Kidney tubule cell (primary cell): ENCODE results near the gene TRIAP1.

ENCODE experiments used
- DNase-seq: peaks from one replicate; pipeline ENCODE4 v3.0.0-alpha.2; 2018; ENCODE audit warnings: low spot score

TRIAP1 gene

DNA sequence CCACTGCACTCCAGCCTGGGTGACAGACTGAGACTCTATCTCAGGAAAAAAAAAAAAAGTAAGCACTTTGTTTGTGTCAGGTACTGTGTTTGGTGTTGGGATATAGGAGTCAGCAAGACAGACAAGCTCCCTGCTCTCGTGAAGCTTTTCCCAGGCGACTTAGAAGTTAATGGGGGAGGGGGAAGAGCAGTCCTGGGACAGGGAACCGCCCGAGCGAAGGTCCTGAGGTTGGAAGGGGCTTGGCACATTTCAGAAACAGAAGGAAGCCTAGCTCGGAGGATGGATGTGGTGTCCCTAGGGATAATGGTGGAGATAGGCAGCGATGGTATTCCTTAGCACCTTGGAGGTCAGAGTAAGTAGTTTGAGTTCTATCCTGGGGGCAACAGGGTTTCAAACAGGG lies 16.8 kb downstream of the TRIAP1 start:
- no peak for DNase-seq

DNA sequence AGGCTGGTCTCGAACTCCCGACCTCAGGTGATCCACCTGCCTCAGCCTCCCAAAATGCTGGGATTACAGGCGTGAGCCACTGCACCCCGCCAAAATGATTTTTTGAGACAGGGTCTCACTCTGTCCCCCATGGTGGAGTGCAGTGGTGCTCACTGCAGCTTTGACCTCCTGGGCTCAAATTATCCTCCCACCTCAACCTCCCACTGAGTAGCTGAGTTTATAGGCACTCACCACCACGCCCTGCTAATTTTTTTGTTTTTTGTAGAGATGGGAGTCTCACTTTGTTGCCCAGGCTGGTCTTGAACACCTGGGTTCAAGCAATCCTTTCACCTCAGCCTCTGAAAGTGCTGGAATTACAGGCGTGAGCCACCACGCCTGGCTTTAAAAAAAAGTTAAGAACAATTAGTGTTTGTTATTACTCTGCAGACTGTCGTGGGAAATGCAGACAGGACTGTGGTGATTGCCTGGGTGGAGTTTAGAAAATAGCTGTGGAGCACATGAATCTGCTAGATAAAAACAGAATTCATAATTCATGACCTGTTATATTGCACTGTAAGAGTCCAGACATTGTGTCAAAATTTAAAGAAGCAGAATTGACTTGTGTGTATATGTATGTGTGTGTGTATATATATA lies 17.5 kb downstream of the TRIAP1 start:
- no peak for DNase-seq

DNA sequence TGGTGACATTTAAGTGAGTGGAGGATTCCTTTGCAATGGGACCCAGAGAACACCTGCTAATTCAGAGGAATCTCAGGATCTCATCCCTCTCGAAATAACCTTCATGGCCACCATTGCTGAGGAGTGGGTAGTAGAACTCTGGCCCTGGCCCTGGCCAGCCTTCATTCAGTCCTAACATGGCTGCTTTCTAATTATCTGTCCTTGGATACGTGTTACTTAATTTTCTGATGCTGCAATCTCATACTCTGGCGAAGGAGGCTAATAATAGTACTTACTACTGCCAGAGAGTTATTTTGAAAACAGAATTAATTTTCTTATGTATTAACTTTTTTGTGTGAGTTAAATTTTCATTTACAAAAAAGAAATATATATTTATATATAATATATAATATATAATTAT lies 20.4 kb downstream of the TRIAP1 start:
- DNase-seq, result no peak

DNA sequence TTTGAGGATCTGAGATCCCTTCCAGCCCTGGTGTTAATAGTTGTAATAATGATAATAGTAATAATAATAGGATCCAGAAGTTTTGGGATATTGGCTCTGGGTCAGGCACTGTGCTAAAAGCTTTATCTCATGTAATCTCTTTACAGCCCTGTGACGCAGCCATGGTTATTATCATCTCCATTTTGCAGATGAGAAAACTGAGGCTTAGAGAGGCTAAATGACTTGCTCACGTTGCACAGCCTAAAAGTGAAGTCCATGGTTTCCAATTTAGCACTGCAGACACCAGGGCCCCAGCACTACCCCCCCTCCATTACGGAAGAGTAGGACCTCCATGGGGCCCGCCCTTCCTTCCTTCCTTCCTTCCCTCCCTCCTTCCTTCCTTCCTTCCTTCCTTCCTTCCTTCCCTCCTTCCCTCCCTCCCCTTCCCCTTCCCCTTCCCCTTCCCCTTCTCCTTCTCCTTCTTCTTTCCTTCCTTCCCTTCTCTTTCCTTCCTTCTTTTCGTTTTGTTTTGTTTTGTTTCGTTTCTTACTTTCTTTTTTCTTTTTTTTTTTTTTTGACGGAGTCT lies 23.2 kb downstream of the TRIAP1 start:
- DNase-seq, result no peak

DNA sequence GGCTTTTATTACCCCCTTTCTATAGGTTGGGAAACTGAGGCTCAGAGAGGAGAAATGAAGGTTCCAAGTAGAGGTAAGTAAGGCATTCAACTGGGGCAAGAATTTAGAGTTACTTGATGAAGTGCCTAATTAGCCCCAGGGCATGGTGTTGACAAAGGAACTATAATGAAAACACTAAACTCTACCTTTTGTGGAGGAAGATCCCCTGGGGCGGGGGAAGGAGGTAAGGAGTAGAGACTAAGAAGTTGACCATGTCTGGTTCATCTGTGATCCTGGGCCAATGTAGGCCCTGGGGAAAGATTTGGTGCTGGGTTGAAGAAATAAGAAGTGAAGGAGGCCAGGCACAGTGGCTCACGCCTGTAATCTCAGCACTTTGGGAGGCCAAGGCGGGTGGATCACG lies 24.5 kb downstream of the TRIAP1 start:
- DNase-seq, result no peak

DNA sequence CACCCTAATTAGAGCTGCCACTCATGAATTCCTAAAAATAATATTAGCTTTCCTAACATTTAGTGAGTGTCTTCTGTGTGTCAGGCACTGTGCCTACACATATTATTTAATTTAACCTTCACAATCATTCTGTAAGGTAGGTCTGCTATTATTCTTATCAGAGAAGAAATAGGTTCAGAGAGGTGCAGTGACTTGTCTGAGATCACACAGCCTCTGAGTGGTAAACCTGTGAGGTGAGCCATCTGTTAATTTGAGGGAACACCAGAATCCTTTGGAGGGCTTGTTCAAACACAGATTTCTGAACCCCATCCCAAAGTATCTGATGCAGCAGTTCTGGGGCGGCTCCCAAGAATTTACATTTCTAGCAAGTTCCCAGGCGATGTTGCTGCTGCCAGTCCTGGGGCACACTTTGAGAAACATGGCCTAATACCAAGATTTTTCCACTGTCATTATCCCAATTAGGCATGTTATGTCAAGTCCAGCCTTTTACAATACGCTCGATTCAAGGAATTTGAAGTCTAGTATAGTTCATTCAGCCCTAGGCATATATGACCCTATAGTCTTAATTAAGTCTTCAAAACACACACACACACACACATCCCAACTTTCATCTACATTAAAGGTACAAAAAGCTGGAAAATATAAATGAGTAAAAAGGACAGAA lies 28.1 kb downstream of the TRIAP1 start:
- no peak for DNase-seq

DNA sequence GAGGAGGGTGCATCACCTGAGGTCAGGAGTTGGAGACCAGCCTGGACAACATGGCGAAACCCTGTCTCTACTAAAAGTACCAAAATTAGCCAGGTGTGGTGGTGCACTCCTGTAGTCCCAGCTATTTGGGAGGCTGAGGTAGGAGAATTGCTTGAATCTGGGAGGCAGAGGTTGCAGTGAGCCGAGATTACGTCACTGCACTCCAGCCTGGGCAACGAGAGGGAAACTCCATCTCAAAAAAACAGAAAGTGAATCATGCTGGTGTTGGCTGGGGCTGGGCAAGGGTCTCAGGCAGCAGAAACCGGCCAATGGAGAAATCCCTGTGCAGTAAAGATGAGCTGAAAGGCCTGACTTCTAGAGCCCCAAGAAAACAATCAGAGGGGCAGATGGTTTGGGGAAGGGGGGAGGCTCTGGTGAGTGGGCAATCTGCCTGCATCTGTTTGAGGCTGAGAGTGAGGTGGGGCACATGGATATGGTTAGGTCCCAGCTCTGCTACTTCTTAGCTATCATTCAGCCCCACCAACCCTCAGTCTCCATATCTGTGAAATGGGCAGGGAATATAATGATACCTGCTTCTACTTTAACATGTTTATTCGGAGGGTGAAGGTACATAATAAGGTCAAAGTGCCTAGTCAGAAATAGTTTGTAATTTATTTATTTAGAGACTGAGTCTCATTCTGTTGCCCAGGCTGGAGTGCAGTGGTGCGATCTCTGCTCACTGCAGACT lies 29.5 kb downstream of the TRIAP1 start:
- DNase-seq, result no peak

DNA sequence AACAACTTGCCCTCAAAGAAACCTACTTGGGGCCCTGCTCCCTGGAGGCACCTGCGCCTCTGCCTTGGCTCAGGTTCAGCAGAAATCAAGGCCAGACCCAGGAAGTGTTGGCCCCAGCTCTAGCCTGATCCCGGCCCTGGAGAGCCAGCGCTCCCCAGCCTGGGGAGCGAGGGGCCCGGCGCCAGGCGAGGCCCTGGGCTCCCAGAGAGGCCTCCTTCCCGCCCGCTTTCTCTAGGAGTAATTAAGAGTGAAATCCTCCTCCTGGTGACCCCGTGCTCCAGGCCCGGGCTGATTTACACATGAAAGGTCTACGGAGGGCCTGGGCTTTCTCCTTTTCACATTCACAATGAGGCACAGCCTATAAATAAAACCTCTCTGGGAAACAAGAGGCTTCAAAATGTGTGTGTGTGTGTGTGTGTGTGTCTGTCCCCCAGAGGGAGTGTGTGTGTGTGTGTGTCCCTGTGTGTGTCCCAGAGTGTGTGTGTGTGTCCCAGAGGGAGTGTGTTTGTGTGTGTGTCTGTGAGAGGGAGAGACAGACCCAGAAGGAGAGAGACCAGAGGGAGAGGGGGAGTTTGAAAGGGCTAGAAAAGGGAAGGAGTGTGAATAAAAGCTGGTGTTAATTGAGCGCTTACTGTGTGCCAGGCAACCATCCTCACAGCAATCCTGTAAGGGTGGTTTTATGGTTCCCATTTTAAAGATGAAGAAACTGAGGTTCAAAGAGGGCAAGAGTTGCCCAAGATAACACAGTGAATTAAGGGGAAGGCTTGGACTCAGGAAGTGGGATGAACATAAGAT lies 32.1 kb downstream of the TRIAP1 start:
- no peak for DNase-seq

DNA sequence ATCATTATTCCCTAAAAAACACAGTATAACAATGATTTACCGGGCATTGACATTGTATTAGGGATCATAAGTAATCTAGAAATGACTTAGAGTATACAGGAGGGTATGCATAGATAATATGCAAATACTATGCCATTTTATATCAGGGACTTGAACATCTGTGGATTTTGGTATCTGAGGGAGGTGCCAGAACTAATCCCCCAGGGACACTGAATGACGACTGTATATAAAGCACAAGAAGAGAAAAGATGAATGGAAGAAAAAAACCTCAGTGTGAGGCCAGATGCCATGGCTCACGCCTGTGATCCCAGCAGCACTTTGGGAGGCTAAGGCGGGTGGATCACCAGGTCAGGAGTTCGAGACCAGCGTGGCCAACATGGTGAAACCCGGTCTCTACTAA lies 33.8 kb downstream of the TRIAP1 start:
- no peak for DNase-seq

DNA sequence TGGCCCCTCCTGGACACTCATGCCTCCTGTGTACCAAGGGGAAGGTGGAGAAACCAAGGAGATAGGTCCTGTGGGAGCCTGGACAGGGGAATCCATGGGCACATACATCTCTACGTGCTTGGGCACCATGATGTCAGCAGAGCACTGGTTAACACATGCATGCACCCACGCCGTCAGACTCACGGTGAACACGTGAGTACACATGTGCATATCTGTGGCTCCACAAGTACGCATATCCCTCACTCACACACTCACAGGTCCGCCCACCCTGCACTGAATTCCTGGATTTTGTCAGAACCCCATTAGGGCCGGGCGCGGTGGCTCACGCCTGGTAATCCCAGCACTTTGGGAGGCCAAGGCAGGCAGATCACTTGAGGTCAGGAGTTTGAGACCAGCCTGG lies 37.4 kb downstream of the TRIAP1 start:
- DNase-seq, result no peak

DNA sequence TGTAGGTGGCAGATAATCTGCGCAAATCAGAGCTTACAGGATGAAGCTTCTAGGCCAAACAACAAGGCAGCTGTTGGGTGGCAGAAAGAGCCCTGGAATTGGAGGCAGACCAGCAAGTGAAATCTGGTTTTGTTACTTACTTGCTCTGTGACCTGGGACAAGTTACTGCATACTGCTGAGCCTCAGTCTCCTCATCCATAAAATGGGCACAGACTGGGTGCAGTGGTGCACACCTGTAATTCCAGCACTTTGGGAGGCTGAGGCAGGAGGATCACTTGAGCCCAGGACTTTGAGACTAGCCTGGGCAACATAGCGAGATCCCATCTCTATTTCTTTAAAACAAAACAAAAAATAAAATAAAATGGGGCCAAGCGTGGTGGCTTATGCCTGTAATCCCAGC lies 39.6 kb downstream of the TRIAP1 start:
- no peak for DNase-seq

DNA sequence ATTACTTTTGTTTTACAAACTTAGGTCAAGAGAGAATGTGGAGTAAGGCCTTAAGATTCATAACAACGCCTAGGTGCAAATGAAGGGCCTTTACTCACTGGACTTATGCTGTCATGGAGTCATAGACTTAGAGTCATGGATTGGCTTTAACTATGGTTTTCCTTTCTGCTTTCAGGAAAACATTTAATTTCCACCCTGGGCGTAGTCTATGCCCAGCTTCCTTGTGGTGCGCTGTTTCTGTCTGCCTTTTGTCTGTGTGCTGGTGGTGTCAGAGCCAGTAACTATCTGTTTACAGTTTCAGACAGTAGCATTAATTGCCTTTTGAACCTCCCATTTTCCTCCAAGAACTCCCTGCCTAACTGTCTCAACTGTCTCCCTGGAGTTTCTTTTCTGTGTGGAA lies 40.1 kb downstream of the TRIAP1 start:
- no peak for DNase-seq

DNA sequence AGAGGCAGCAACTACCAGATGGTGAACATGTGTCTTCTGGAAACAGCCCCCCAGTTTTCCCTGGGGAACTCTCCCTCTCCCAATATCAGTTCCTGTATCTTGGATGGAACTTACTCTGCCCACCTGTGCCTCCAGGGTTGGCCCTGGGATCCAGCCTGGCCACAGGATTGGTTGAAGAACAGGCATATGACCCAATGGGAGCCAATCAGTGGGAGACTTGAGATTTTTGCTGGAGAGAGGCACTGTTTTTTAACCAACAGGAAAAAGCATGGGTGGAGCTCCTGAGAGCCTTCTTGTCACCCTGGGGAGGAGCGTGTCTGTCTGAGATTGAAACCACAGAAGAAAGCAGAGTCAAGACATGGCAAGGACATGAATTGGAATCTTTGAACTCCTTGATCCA lies 41.9 kb downstream of the TRIAP1 start:
- DNase-seq, result no peak

DNA sequence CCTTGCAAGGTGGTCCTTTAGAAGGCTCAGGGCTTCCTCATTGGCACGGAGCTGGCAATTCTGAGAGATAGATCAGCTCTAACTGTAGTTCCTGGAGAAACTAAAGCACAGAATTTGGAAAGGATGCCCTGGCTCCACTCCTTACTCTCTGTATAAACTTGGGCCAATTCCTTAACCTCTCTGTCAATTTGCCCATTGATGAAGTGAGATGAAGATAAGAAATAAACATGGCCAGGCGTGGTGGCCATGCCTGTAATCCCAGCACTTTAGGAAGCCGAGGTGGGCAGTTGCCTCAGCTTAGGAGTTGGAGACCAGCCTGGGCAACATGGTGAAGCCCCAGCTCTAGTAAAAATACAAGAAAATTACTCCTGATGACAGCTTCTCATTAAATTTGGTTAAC lies 42.3 kb downstream of the TRIAP1 start:
- DNase-seq, result no peak

DNA sequence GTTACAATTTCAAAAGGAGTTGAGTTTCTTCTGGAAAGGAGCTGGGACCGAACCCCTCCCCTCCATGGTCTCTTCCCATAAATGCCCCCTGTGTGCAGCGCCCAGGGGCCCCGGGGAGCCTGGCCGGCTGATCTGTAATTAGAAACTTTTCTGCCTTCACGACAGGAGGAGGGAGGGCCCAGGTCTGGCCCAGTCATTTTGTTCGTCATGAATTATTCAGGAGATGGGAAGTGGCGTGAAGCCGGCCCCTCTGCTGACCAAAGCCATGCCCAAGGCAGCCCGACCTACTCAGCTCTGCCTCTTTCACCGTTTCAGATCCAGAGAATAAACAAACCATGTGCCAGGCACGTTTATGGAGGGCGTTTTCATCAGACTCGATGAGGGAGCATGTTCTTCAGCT lies 44.0 kb downstream of the TRIAP1 start:
- DNase-seq, result peak; percentile 41

DNA sequence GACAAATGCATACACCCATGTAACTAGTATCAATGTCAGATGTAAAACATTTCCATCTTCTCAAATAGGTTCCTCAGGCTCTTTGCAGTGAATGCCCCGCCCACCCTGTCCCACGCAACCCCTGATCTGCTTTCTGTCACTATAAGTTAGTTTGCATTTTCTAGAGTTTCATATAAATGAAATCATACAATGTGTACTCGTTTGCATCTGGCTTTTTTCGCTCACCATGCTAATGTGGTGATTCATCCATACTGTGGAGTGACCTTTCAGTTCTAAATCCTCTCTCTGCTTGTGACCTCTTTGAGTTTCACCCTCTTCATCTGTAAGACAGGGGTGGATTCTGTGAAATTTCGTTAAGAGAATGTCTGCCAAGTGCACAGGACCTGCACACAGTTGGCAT lies 46.7 kb downstream of the TRIAP1 start:
- peak; percentile 4 for DNase-seq

DNA sequence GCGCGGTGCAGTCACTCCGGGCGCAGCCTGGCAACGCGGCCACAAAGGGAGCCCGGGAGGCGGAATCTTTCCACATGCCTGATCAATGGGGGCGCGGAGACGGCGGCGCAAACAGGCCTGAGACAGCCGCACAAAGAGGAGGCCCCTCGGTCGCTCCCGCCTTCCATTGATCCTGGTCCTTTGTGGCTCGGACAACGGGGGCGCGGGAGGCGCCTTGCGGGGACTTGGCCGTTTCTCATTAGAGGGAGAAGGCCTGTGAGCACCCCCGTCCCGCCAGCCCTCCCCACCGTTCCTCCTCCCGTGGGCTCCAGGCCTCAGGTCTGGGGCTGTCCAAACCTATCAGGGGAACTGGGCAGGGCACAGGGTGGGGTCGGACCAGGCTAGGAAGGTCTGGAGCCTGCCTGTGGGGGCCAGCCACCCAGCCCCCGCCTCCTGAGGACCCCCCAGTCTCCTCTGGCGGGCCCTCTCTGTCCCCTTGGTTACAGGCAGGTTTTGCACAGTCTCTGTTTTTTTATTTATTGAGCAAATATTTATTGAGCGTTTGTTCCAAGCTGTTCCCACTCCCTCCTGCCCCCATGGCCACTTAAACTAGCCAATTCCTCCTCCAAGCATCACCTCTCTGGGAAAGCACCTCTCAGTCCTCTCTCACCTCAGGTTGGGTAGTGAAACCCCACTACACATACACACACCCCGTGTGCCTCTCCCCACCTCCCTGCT lies 48.2 kb downstream of the TRIAP1 start:
- no peak for DNase-seq

DNA sequence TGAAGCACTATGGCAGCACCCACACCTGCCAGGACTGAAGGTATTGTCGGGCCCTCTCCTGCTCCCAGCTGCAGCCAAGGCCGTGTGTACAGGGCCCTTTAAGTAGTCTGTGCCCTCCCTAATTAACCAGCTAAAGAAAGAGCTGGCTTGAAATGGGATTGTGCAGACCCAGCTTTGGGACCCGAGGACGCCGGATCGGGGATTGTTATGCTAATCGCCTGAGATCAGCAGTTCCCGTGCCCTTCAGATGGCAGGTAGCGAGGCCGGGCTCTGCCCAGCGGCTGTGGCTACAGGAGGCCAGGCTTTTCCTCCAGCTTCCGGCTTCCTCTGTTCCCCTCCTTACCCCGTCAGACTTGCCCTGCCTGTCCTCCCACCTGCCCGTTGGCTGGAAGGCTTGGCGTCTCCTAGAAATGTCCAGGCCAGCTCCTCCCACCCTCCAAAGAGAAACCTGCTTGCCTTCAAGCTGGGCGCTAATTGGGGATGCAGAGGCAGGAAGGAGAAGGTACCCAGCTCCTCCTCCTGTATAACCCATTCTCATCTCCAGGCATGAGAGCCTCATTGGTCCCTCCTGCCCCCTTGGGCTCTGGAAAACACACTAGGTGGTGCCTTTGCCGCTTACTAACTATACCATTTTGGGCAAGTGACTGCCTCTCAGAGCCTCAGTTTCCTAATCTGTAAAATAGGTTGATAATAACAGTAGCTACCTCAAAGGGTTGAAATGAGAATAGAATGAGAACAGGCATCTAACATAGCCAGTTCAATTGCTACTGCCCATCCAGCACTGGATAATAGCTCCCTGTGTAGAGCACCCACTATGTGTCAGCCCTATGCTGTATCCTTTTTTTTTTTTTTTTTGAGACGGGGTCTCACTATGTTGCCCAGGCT lies 51.5 kb downstream of the TRIAP1 start:
- peak; percentile 69 for DNase-seq
